ENCODE data around the gene XXYLT1.

XXYLT1 gene

GRCh38 chr3:195268576-195269309, 2.2 kb downstream of the XXYLT1 start:
- in situ Hi-C loops (cut with HindIII; ENCODE audit: low sequenced_read_pairs): no loop called here

- in situ Hi-C loops (cut with HindIII; ENCODE audit: low sequenced_read_pairs): no loop called here
Observed at GRCh38 chr3:195267096-195267495, 3.9 kb downstream of the XXYLT1 start.

- in situ Hi-C loops (cut with HindIII; ENCODE audit: low sequenced_read_pairs): no loop called here
Observed at GRCh38 chr3:195266428-195266827, 4.5 kb downstream of the XXYLT1 start.

GRCh38 chr3:195265363-195265976, 5.5 kb downstream of the XXYLT1 start:
- in situ Hi-C loops (cut with HindIII; ENCODE audit: low sequenced_read_pairs): no loop called here

- in situ Hi-C loops (cut with HindIII; ENCODE audit: low sequenced_read_pairs): no loop called here
Observed at GRCh38 chr3:195263925-195264600, 6.9 kb downstream of the XXYLT1 start.

- in situ Hi-C loops (cut with HindIII; ENCODE audit: low sequenced_read_pairs): no loop called here
Observed at GRCh38 chr3:195263193-195263924, 7.6 kb downstream of the XXYLT1 start.

- in situ Hi-C loops (cut with HindIII; ENCODE audit: low sequenced_read_pairs): no loop called here
Observed at GRCh38 chr3:195261925-195262324, 9.0 kb downstream of the XXYLT1 start.

- in situ Hi-C loops (cut with HindIII; ENCODE audit: low sequenced_read_pairs): no loop called here
Observed at GRCh38 chr3:195260280-195260905, 10.6 kb downstream of the XXYLT1 start.

- in situ Hi-C loops (cut with HindIII; ENCODE audit: low sequenced_read_pairs): loop anchor here (5.0 kb wide), 1 partner anchor 577 kb away; no protein-coding TSS in a partner anchor
Observed at GRCh38 chr3:195259475-195260279, 11.3 kb downstream of the XXYLT1 start.

GRCh38 chr3:195259154-195259474, 11.8 kb downstream of the XXYLT1 start:
- in situ Hi-C loops (cut with HindIII; ENCODE audit: low sequenced_read_pairs): loop anchor here (5.0 kb wide), 1 partner anchor 577 kb away; no protein-coding TSS in a partner anchor

GRCh38 chr3:195258449-195259153, 12.4 kb downstream of the XXYLT1 start:
- in situ Hi-C loops (cut with HindIII; ENCODE audit: low sequenced_read_pairs): loop anchor here (5.0 kb wide), 1 partner anchor 576 kb away; no protein-coding TSS in a partner anchor

GRCh38 chr3:195257454-195258448, 13.2 kb downstream of the XXYLT1 start:
- in situ Hi-C loops (cut with HindIII; ENCODE audit: low sequenced_read_pairs): loop anchor here (5.0 kb wide), 1 partner anchor 575 kb away; no protein-coding TSS in a partner anchor

- in situ Hi-C loops (cut with HindIII; ENCODE audit: low sequenced_read_pairs): loop anchor here (5.0 kb wide), 1 partner anchor 575 kb away; no protein-coding TSS in a partner anchor
Observed at GRCh38 chr3:195256639-195257453, 14.1 kb downstream of the XXYLT1 start.

GRCh38 chr3:195255571-195256501, 15.1 kb downstream of the XXYLT1 start:
- in situ Hi-C loops (cut with HindIII; ENCODE audit: low sequenced_read_pairs): loop anchor here (5.0 kb wide), 1 partner anchor 574 kb away; no protein-coding TSS in a partner anchor

- in situ Hi-C loops (cut with HindIII; ENCODE audit: low sequenced_read_pairs): loop anchor here (5.0 kb wide), 1 partner anchor 573 kb away; no protein-coding TSS in a partner anchor
Observed at GRCh38 chr3:195255176-195255500, 15.8 kb downstream of the XXYLT1 start.

Measured in endothelial cell of hepatic sinusoid (primary cell).